ENCODE results near the gene NPTX1. TPM values are rescaled to one million over a fixed set of nuclear protein-coding genes. Genes with fewer than 3 reads are reported as not detected.

Gene NPTX1
- total and polyA plus RNA-seq, 2 donors (not counting 1 experiment from before 2014, with no cell fraction given): 0.07 to 0.57 TPM

DNA sequence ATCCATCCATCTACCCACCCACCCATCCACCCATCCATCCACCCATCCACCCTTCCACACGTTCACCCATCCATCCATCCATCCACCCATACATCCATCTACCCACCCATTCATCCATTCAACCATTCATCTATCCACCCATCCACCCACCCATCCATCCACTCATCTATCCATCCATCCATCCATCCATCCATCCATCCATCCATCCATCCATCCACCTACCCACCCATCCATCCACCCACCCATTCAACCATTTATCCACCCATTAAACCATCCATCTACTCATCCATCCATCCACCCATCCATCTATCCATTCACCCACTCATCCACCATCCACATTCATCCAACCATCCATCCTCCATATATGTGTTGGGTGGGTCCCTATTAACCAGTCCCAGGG is 42.0 kb upstream of the NPTX1 start:
- no peak for TF ChIP-seq EZH2 (IDR thresholded peaks at IDR 0.05; ENCODE audit: borderline replicate concordance, insufficient read depth, low read depth, low read length, poor library complexity, severe bottlenecking)
- TF ChIP-seq, protein P1, sequence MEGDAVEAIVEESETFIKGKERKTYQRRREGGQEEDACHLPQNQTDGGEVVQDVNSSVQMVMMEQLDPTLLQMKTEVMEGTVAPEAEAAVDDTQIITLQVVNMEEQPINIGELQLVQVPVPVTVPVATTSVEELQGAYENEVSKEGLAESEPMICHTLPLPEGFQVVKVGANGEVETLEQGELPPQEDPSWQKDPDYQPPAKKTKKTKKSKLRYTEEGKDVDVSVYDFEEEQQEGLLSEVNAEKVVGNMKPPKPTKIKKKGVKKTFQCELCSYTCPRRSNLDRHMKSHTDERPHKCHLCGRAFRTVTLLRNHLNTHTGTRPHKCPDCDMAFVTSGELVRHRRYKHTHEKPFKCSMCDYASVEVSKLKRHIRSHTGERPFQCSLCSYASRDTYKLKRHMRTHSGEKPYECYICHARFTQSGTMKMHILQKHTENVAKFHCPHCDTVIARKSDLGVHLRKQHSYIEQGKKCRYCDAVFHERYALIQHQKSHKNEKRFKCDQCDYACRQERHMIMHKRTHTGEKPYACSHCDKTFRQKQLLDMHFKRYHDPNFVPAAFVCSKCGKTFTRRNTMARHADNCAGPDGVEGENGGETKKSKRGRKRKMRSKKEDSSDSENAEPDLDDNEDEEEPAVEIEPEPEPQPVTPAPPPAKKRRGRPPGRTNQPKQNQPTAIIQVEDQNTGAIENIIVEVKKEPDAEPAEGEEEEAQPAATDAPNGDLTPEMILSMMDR (IDR thresholded peaks at IDR 0.05): no peak
- ChIA-PET POLR2A (no interaction called here), CTCF (interaction anchor here (1.6 kb wide), 1 partner anchor 10 kb away, joined by 3 read pairs; no protein-coding TSS in a partner anchor)
- no peaks in the 10 kb centered on the region for H3K9me3 Mint-ChIP-seq (ENCODE audit: insufficient read depth)
- H3K27ac Mint-ChIP-seq: no peak overlapping the region
- intact Hi-C loops (cut with micrococcal nuclease): no loop called here
- Histone ChIP-seq H3K4me1 (ENCODE audit: control insufficient read depth in 2 of 2, insufficient read depth in 2 of 2, low read length in 2 of 2) (no peaks in the 10 kb centered on the region), H2AFZ (ENCODE audit: insufficient read depth, low read depth, low read length, poor library complexity, severe bottlenecking) (no peak overlapping the region), H3K4me2 (replicated peaks; ENCODE audit: low read depth, low read length, poor library complexity, severe bottlenecking) (no peak overlapping the region), H3K4me3 (ENCODE audit: control extremely low read depth in 1 of 5, extremely low read depth in 1 of 5, insufficient read depth in 1 of 5, low read depth in 2 of 5, low read length in 4 of 5) (no peak overlapping the region), H3K27ac (ENCODE audit: low read length in 2 of 2) (no peak overlapping the region), H3K9me3 (ENCODE audit: control extremely low read depth in 1 of 3, control insufficient read depth in 2 of 3, insufficient read depth in 1 of 3, low read length in 2 of 3) (peaks cover 0 to 5% (median 0%) of the 10 kb centered on the region in 3 donors), H3K79me2 (ENCODE audit: control insufficient read depth, insufficient read depth, low read length) (no peaks in the 10 kb centered on the region), H3K9ac (ENCODE audit: low read length) (no peak overlapping the region), H4K20me1 (ENCODE audit: control insufficient read depth, insufficient read depth, low read length, poor library complexity, severe bottlenecking) (no peaks in the 10 kb centered on the region), H3K27me3 (replicated peaks in 1 of 4; ENCODE audit: control extremely low read depth in 1 of 4, control insufficient read depth in 3 of 4, insufficient read depth in 4 of 4, low read length in 3 of 4) (peaks cover 0 to 10% (median under 1%) of the 10 kb centered on the region in 4 experiments), H3K36me3 (replicated peaks in 1 of 2; ENCODE audit: control extremely low read depth in 1 of 2, control insufficient read depth in 1 of 2, extremely low read depth in 1 of 2, insufficient read depth in 2 of 2, low read length in 1 of 2) (no peaks in the 10 kb centered on the region)
- WGBS (ENCODE audit: insufficient coverage): 69% methylated on average over 1 of the region's 1 CpG
- DNase-seq (no peak), ATAC-seq (ENCODE audit: low read depth) (no peak)
- H3K4me1 Mint-ChIP-seq: no peaks in the 10 kb centered on the region
- no peak overlapping the region for H3K4me3 Mint-ChIP-seq
- peaks cover 23% of the 10 kb centered on the region for H3K27me3 Mint-ChIP-seq

DNA sequence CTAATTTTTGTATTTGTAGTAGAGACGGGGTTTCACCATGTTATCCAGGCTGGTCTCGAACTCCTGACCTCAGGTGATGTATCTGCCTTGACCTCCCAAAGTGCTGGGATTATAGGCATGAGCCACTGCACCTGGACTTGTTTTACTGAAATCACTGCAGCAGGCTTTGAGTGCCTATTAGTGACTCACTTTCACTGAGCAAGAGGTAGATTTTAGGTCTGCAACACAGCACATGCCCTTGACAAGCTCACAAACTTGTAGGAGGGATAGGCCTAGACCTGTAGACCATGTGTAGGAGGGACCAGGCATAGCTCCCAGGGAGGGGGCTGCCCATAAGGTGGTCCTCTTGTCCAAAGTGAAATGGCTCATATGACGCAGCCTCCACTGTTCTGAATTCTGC is 41.2 kb upstream of the NPTX1 start:
- Histone ChIP-seq H3K27me3 (replicated peaks in 1 of 4; ENCODE audit: control extremely low read depth in 1 of 4, control insufficient read depth in 3 of 4, insufficient read depth in 4 of 4, low read length in 3 of 4) (peaks cover 0 to 10% (median under 1%) of the 10 kb centered on the region in 4 experiments), H4K20me1 (ENCODE audit: control insufficient read depth, insufficient read depth, low read length, poor library complexity, severe bottlenecking) (no peaks in the 10 kb centered on the region), H3K4me2 (replicated peaks; ENCODE audit: low read depth, low read length, poor library complexity, severe bottlenecking) (no peak overlapping the region), H3K79me2 (ENCODE audit: control insufficient read depth, insufficient read depth, low read length) (no peaks in the 10 kb centered on the region), H3K9me3 (ENCODE audit: control extremely low read depth in 1 of 3, control insufficient read depth in 2 of 3, insufficient read depth in 1 of 3, low read length in 2 of 3) (no peaks in the 10 kb centered on the region), H3K9ac (ENCODE audit: low read length) (no peak overlapping the region), H3K4me3 (ENCODE audit: control extremely low read depth in 1 of 5, extremely low read depth in 1 of 5, insufficient read depth in 1 of 5, low read depth in 2 of 5, low read length in 4 of 5) (no peak overlapping the region), H3K27ac (ENCODE audit: low read length in 2 of 2) (no peak overlapping the region), H3K4me1 (ENCODE audit: control insufficient read depth in 2 of 2, insufficient read depth in 2 of 2, low read length in 2 of 2) (no peaks in the 10 kb centered on the region), H2AFZ (ENCODE audit: insufficient read depth, low read depth, low read length, poor library complexity, severe bottlenecking) (no peak overlapping the region), H3K36me3 (replicated peaks in 1 of 2; ENCODE audit: control extremely low read depth in 1 of 2, control insufficient read depth in 1 of 2, extremely low read depth in 1 of 2, insufficient read depth in 2 of 2, low read length in 1 of 2) (no peaks in the 10 kb centered on the region)
- Mint-ChIP-seq H3K4me1 (no peaks in the 10 kb centered on the region), H3K27me3 (peaks cover 25% of the 10 kb centered on the region), H3K27ac (no peak overlapping the region), H3K4me3 (no peak overlapping the region), H3K9me3 (ENCODE audit: insufficient read depth) (no peaks in the 10 kb centered on the region)
- no peak for ATAC-seq (ENCODE audit: low read depth)
- no peak for DNase-seq
- ChIA-PET CTCF (no interaction called here), POLR2A (no interaction called here)
- intact Hi-C loops (cut with micrococcal nuclease): no loop called here
- TF ChIP-seq, protein P1 (IDR thresholded peaks at IDR 0.05): no peak
- no peak for TF ChIP-seq EZH2 (IDR thresholded peaks at IDR 0.05; ENCODE audit: borderline replicate concordance, insufficient read depth, low read depth, low read length, poor library complexity, severe bottlenecking)
- WGBS (ENCODE audit: insufficient coverage): 94% methylated on average over 2 of the region's 3 CpGs
